GM23338 (cell line): Measurements from ENCODE around the gene PPP6R3. TPM values are rescaled to one million over a fixed set of nuclear protein-coding genes. Genes with fewer than 3 reads are reported as not detected.
A peak's percentile ranks its signal among the peaks of the same experiment; 100 is the strongest.

Experiments used
- ATAC-seq: fragments of 200-7000 bp; cut with Tn5 transposase; 3 replicates; pipeline ENCODE4 v1.9.1; 2020
- DNase-seq: peaks from one replicate; pipeline ENCODE4 v3.0.0-alpha.2; 2015; ENCODE audit warnings: low spot score
- H2AFZ ChIP-seq: fragments of 200-600 bp; sonication (generic); 2 replicates; pipeline ENCODE4 v1.8.0; 2016; ENCODE audit warnings: antibody characterized with exemption, mild to moderate bottlenecking, moderate library complexity
- H3F3A ChIP-seq: fragments of 200-600 bp; sonication (generic); replicated peaks from 2 replicates; pipeline ENCODE4 v1.8.0; 2017; ENCODE audit warnings: antibody characterized with exemption, mixed run types, low read depth
- H3K27ac ChIP-seq: fragments of 200-600 bp; sonication (generic); 2 replicates; pipeline ENCODE4 v1.6.1; 2016; ENCODE audit warnings: low read depth
- H3K27me3 ChIP-seq: fragments of 200-600 bp; sonication (generic); 2 replicates; pipeline ENCODE4 v1.8.0; 2016; ENCODE audit warnings: mild to moderate bottlenecking, mixed run types, moderate library complexity; ENCODE audit not compliant: insufficient read depth
- H3K36me3 ChIP-seq: fragments of 200-600 bp; sonication (generic); 2 replicates; pipeline ENCODE4 v1.8.0; 2016; ENCODE audit warnings: mild to moderate bottlenecking; ENCODE audit not compliant: insufficient read depth
- H3K4me1 ChIP-seq: fragments of 200-600 bp; sonication (generic); 2 replicates; pipeline ENCODE4 v1.8.0; 2016; ENCODE audit warnings: mild to moderate bottlenecking, moderate library complexity; ENCODE audit not compliant: insufficient read depth
- H3K4me2 ChIP-seq: fragments of 200-600 bp; sonication (generic); 2 replicates; pipeline ENCODE4 v1.7.1; 2017; ENCODE audit warnings: mixed run types
- H3K4me3 ChIP-seq: fragments of 200-600 bp; sonication (generic); 2 replicates; pipeline ENCODE4 v1.6.1; 2016; ENCODE audit warnings: mixed run types
- H3K79me2 ChIP-seq: fragments of 200-600 bp; sonication (generic); replicated peaks from 2 replicates; pipeline ENCODE4 v1.8.0; 2017; ENCODE audit warnings: mild to moderate bottlenecking; ENCODE audit not compliant: insufficient read depth
- H3K9me2 ChIP-seq: fragments of 200-600 bp; sonication (generic); 2 replicates; pipeline ENCODE4 v1.8.0; 2017; ENCODE audit not compliant: insufficient read depth
- H4K20me1 ChIP-seq: fragments of 200-600 bp; sonication (generic); replicated peaks from 2 replicates; pipeline ENCODE4 v1.8.0; 2017; ENCODE audit warnings: mild to moderate bottlenecking; ENCODE audit not compliant: insufficient read depth
- H3K27ac Mint-ChIP-seq: 2 replicates; pipeline ENCODE4 v1.8.0; 2020; ENCODE audit warnings: inconsistent platforms, mild to moderate bottlenecking, moderate library complexity, mixed read lengths
- H3K27me3 Mint-ChIP-seq: 3 replicates; pipeline ENCODE4 v1.8.0; 2022; ENCODE audit warnings: low read depth, mild to moderate bottlenecking, moderate library complexity, mixed read lengths, inconsistent platforms; ENCODE audit not compliant: insufficient read depth, poor library complexity
- H3K36me3 Mint-ChIP-seq: 3 replicates; pipeline ENCODE4 v1.8.0; 2021; ENCODE audit warnings: low read depth, mild to moderate bottlenecking, inconsistent platforms, moderate library complexity, mixed read lengths
- H3K4me1 Mint-ChIP-seq: 3 replicates; pipeline ENCODE4 v1.8.0; 2020; ENCODE audit warnings: mild to moderate bottlenecking, inconsistent platforms, mixed read lengths
- H3K4me3 Mint-ChIP-seq: 3 replicates; pipeline ENCODE4 v1.8.0; 2021; ENCODE audit warnings: moderate library complexity, mild to moderate bottlenecking, inconsistent platforms, mixed read lengths
- H3K9me3 Mint-ChIP-seq: 3 replicates; pipeline ENCODE4 v1.8.0; 2020; ENCODE audit warnings: moderate library complexity, mild to moderate bottlenecking, inconsistent platforms, mixed read lengths
- CTCF ChIP-seq, 2 experiments: fragments of 200-600 bp in 1 of 2; sonication (generic) in 1 of 2; conservative IDR thresholded peaks; 2 replicates each; pipeline versions ENCODE4 v1.5.1 to v1.6.1; 2016 to 2017; ENCODE audit warnings: antibody characterized with exemption in 2 of 2, low read depth in 2 of 2, mild to moderate bottlenecking in 2 of 2, moderate library complexity in 1 of 2
- ETS1 ChIP-seq: IDR thresholded peaks from 2 replicates; pipeline ENCODE4 v1.6.1; 2016; ENCODE audit warnings: antibody characterized with exemption
- EZH2phosphoT487 ChIP-seq: fragments of 200-600 bp; sonication (generic); IDR thresholded peaks from one replicate; pipeline ENCODE4 v1.8.1; 2018; ENCODE audit warnings: antibody characterized with exemption; ENCODE audit not compliant: unreplicated experiment
- JUNB ChIP-seq: IDR thresholded peaks from one replicate; pipeline ENCODE4 v1.6.1; 2016; ENCODE audit warnings: antibody characterized with exemption; ENCODE audit not compliant: unreplicated experiment
- NANOG ChIP-seq: IDR thresholded peaks from 2 replicates; pipeline ENCODE4 v1.6.1; 2016; ENCODE audit warnings: antibody characterized with exemption, borderline replicate concordance
- POLR2AphosphoS5 ChIP-seq: IDR thresholded peaks from 2 replicates; pipeline ENCODE4 v1.6.1; 2016; ENCODE audit warnings: antibody characterized with exemption, low read depth
- STAT1 ChIP-seq: IDR thresholded peaks from one replicate; pipeline ENCODE4 v1.6.1; 2016; ENCODE audit warnings: antibody characterized with exemption; ENCODE audit not compliant: unreplicated experiment
- ZNF114 ChIP-seq: fragments of 250-450 bp; sonication (Bioruptor Pico); IDR thresholded peaks from 2 replicates; pipeline ENCODE4 v1.5.0; 2020; ENCODE audit warnings: mild to moderate bottlenecking, moderate library complexity
- ZNF331 ChIP-seq: fragments of 250-450 bp; sonication (Bioruptor Pico); IDR thresholded peaks from 2 replicates; pipeline ENCODE4 v1.5.0; 2020; ENCODE audit warnings: low read depth, mild to moderate bottlenecking, moderate library complexity
- ZNF462 ChIP-seq: fragments of 250-450 bp; sonication (Bioruptor Pico); IDR thresholded peaks from 2 replicates; pipeline ENCODE4 v1.5.0; 2020; ENCODE audit warnings: mild to moderate bottlenecking, moderate library complexity
- polyA plus RNA-seq: library from polyadenylated mRNA; unstranded; fragments of >200 nt; fragmentation: Nextera tagmentation; extraction: Ambion mirVana; gene quantifications from 2 replicates; pipeline ENCODE4 v1.2.1, GENCODE V29; 2016
- total RNA-seq: library from RNA; depleted of rRNA; stranded (reverse); fragments of >200 nt; shearing (Covaris generic); gene quantifications from 2 replicates; pipeline ENCODE4 v1.2.3, GENCODE V29; 2014

PPP6R3 gene
- total and polyA plus RNA-seq, 2 experiments from 2014 or later, result 170 to 268 TPM

- TF ChIP-seq CTCF (conservative IDR thresholded peaks at IDR 0.05; ENCODE audit: low read depth in 2 of 2), result no peak
- TF ChIP-seq POLR2AphosphoS5, result no peak
- no peak for TF ChIP-seq ETS1
- no peak for TF ChIP-seq ZNF114 (CRISPR knock-in tag)
- TF ChIP-seq STAT1, result no peak
- no peak for TF ChIP-seq ZNF331 (CRISPR knock-in tag)
These were observed 89.4 kb downstream of the PPP6R3 start (continued) for GRCh38 chr11:68549789-68550484.

- no peaks in the 10 kb centered on the region for H3K4me1 ChIP-seq
- Mint-ChIP-seq H3K9me3 (no peaks in the 10 kb centered on the region), H3K36me3 (peaks cover 65% of the 10 kb centered on the region), H3K27me3 (peaks cover 2% of the 10 kb centered on the region), H3K27ac (peak overlapping the region; percentile 58), H3K4me3 (no peak overlapping the region), H3K4me1 (peaks cover 33% of the 10 kb centered on the region; the same call in 2 of the 3 replicates)
- ATAC-seq, result no peak
- H3F3A ChIP-seq, result peaks cover 4% of the 10 kb centered on the region; the same call in 1 of the 2 replicates
- no peak for DNase-seq
- H3K4me3 ChIP-seq, result no peak overlapping the region
- peaks cover 17% of the 10 kb centered on the region for H3K36me3 ChIP-seq
- H2AFZ ChIP-seq, result no peak overlapping the region
- no peak overlapping the region for H3K4me2 ChIP-seq
- H3K27me3 ChIP-seq, result no peaks in the 10 kb centered on the region
- peaks cover 83% of the 10 kb centered on the region for H3K79me2 ChIP-seq
- H3K27ac ChIP-seq, result peak overlapping the region; percentile 48; the same call in 1 of the 2 replicates
- no peaks in the 10 kb centered on the region for H3K9me2 ChIP-seq
- peaks cover 38% of the 10 kb centered on the region for H4K20me1 ChIP-seq
- TF ChIP-seq ZNF114 (CRISPR knock-in tag), result no peak
- no peak for TF ChIP-seq EZH2phosphoT487
- TF ChIP-seq ZNF462, result no peak
- no peak for TF ChIP-seq NANOG
- TF ChIP-seq ZNF331 (CRISPR knock-in tag), result no peak
- TF ChIP-seq ETS1, result no peak
- no peak for TF ChIP-seq STAT1
- no peak for TF ChIP-seq JUNB
These were observed 89.9 kb downstream of the PPP6R3 start for GRCh38 chr11:68550485-68550817.
